Endodermal cell (in vitro differentiated cells): ENCODE measurements around the gene MACROD2. TPM values are rescaled to one million over a fixed set of nuclear protein-coding genes. Genes with fewer than 3 reads are reported as not detected.

Experiments
- DNase-seq: peaks from one replicate; pipeline ENCODE4 v3.0.0-alpha.2; 2017
- H3K27ac ChIP-seq: 2 replicates; pipeline ENCODE4 v1.5.1; 2013; ENCODE audit warnings: mild to moderate bottlenecking, low read depth, low read length, moderate library complexity
- H3K27me3 ChIP-seq: 2 replicates; pipeline ENCODE4 v1.6.1; 2013; ENCODE audit warnings: mild to moderate bottlenecking, low read length, moderate library complexity; ENCODE audit not compliant: insufficient read depth, control insufficient read depth, poor library complexity, severe bottlenecking
- H3K36me3 ChIP-seq: 2 replicates; pipeline ENCODE4 v1.7.0; 2013; ENCODE audit warnings: mild to moderate bottlenecking, low read length, moderate library complexity; ENCODE audit not compliant: control insufficient read depth, insufficient read depth
- H3K4me1 ChIP-seq: one replicate; pipeline ENCODE4 v1.7.0; 2013; ENCODE audit warnings: low read length; ENCODE audit not compliant: control insufficient read depth, insufficient read depth
- H3K4me3 ChIP-seq: 2 replicates; pipeline ENCODE4 v1.5.1; 2013; ENCODE audit warnings: mild to moderate bottlenecking, low read length, moderate library complexity
- H3K9ac ChIP-seq: 2 replicates; pipeline ENCODE4 v1.6.1; 2013; ENCODE audit warnings: mild to moderate bottlenecking, low read length, moderate library complexity; ENCODE audit not compliant: poor library complexity, severe bottlenecking; ENCODE audit errors: extremely low read depth
- H3K9me3 ChIP-seq: 2 replicates; pipeline ENCODE4 v1.6.1; 2013; ENCODE audit warnings: mild to moderate bottlenecking, low read length, moderate library complexity; ENCODE audit not compliant: control insufficient read depth
- H3K27ac Mint-ChIP-seq: 2 replicates; pipeline ENCODE4 v1.8.0; 2020; ENCODE audit warnings: mixed read lengths
- H3K27me3 Mint-ChIP-seq: 2 replicates; pipeline ENCODE4 v1.8.0; 2021; ENCODE audit warnings: mild to moderate bottlenecking, mixed read lengths; ENCODE audit not compliant: insufficient read depth
- H3K36me3 Mint-ChIP-seq: 2 replicates; pipeline ENCODE4 v1.8.0; 2020; ENCODE audit warnings: low read depth, mixed read lengths
- H3K4me1 Mint-ChIP-seq: 2 replicates; pipeline ENCODE4 v1.8.0; 2020; ENCODE audit warnings: mixed read lengths
- H3K4me3 Mint-ChIP-seq: 2 replicates; pipeline ENCODE4 v1.8.0; 2020; ENCODE audit warnings: mild to moderate bottlenecking, moderate library complexity, mixed read lengths
- H3K9me3 Mint-ChIP-seq: 2 replicates; pipeline ENCODE4 v1.8.0; 2020; ENCODE audit warnings: mild to moderate bottlenecking, mixed read lengths
- WGBS, 2 experiments: methylation state at CpG; one replicate each; pipeline versions ENCODE4 v1.1.5 to v1.1.7; 2013; ENCODE audit warnings: missing lambda C conversion rate in 2 of 2, mixed read lengths in 1 of 2; ENCODE audit not compliant: insufficient coverage in 1 of 2, insufficient read length in 1 of 2; 5-methylcytosine and 5-hydroxymethylcytosine counted together
- total RNA-seq, 2 donors: library from RNA; stranded (reverse); fragmentation: NEBNext Ultra II Directional in 1 of 2; extraction: Animal tissue kit (Norgen Biotek cat#: 25700) in 1 of 2; gene quantifications; 2 replicates in 1 of 2; 3 replicates in 1 of 2; pipeline ENCODE4 v1.2.1, GENCODE V29; 2021
- TF ChIP-seq, protein P1 (sequence below): fragments of 200-600 bp; sonication (generic); conservative IDR thresholded peaks from 2 replicates; pipeline ENCODE4 v1.5.0; 2021; ENCODE audit warnings: antibody characterized with exemption, mild to moderate bottlenecking

Gene MACROD2
- total RNA-seq, 2 donors from 2014 or later, result 2.3 to 4.8 TPM

- H3K9me3 Mint-ChIP-seq, result no peaks in the 10 kb centered on the region
- H3K9ac ChIP-seq, result no peak overlapping the region
- no peaks in the 10 kb centered on the region for H3K27me3 ChIP-seq
- H3K4me1 ChIP-seq, result no peaks in the 10 kb centered on the region
- no peaks in the 10 kb centered on the region for H3K27me3 Mint-ChIP-seq
- H3K4me3 ChIP-seq, result no peak overlapping the region
- no peak overlapping the region for H3K4me3 Mint-ChIP-seq
- H3K27ac ChIP-seq, result no peak overlapping the region
- TF ChIP-seq, protein P1, sequence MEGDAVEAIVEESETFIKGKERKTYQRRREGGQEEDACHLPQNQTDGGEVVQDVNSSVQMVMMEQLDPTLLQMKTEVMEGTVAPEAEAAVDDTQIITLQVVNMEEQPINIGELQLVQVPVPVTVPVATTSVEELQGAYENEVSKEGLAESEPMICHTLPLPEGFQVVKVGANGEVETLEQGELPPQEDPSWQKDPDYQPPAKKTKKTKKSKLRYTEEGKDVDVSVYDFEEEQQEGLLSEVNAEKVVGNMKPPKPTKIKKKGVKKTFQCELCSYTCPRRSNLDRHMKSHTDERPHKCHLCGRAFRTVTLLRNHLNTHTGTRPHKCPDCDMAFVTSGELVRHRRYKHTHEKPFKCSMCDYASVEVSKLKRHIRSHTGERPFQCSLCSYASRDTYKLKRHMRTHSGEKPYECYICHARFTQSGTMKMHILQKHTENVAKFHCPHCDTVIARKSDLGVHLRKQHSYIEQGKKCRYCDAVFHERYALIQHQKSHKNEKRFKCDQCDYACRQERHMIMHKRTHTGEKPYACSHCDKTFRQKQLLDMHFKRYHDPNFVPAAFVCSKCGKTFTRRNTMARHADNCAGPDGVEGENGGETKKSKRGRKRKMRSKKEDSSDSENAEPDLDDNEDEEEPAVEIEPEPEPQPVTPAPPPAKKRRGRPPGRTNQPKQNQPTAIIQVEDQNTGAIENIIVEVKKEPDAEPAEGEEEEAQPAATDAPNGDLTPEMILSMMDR, result no peak
- no peaks in the 10 kb centered on the region for H3K36me3 Mint-ChIP-seq
- WGBS, 2 experiments, result 98% methylated on average over 2 of the region's 2 CpGs; no CpG with 5 or more reads in 1 of the 2 experiments
- H3K4me1 Mint-ChIP-seq, result peaks cover 9% of the 10 kb centered on the region
- H3K27ac Mint-ChIP-seq, result no peak overlapping the region
- DNase-seq, result no peak
- no peaks in the 10 kb centered on the region for H3K36me3 ChIP-seq
- H3K9me3 ChIP-seq, result no peaks in the 10 kb centered on the region
Observed at GRCh38 chr20:15476186-15476585, 1480.9 kb downstream of the MACROD2 start.

DNA sequence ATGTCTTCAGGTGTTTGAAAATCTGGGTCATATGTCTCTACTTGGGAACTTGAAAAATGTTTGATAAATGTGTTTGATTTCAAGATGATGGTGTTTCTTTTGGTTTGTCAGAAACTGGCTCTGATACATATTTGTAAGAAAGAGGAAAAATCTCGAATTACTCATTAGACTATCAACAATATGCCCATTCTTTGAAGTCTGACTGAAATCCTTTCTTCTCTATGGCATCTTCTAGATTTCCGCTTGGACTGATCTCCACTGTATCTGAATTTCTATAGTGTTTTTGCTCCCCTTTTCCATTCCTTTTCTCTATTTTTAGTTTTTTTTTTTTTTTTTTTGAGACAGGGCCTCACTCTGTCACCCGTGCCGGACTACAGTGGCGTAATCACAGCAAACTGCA lies 1481.5 kb downstream of the MACROD2 start:
- DNase-seq, result no peak
- no peak overlapping the region for H3K27ac Mint-ChIP-seq
- WGBS, 2 experiments, result 90 to 95% methylated on average over 3 to 5 of the region's 5 CpGs
- Histone ChIP-seq H3K4me3 (no peak overlapping the region), H3K27me3 (no peaks in the 10 kb centered on the region), H3K36me3 (no peaks in the 10 kb centered on the region), H3K9me3 (no peaks in the 10 kb centered on the region), H3K27ac (no peak overlapping the region), H3K4me1 (no peaks in the 10 kb centered on the region), H3K9ac (no peak overlapping the region)
- TF ChIP-seq, protein P1, result no peak
- H3K4me1 Mint-ChIP-seq, result peaks cover 9% of the 10 kb centered on the region
- H3K27me3 Mint-ChIP-seq, result no peaks in the 10 kb centered on the region
- H3K9me3 Mint-ChIP-seq, result no peaks in the 10 kb centered on the region
- no peak overlapping the region for H3K4me3 Mint-ChIP-seq
- no peaks in the 10 kb centered on the region for H3K36me3 Mint-ChIP-seq

DNA sequence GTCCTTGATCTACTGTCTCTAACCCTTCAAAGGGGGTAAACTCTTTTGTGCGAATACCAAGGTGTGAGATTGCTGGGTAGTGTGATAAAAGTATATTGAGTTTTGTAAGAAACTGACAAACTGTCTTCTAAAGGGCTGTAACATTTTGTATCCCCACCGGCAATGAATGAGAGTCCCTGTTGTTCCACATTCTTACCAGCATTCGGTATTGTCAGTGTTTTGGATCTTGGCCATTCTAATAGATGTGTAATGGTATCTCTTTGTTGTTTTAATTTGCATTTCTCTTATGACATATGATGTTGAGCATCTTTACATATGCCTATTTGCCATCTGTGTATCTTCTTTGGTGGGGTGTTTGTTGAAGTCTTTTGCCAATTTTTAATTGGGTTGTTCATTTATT lies 1487.2 kb downstream of the MACROD2 start:
- Histone ChIP-seq H3K4me3 (no peak overlapping the region), H3K9me3 (no peaks in the 10 kb centered on the region), H3K27me3 (no peaks in the 10 kb centered on the region), H3K4me1 (peaks cover 4% of the 10 kb centered on the region), H3K9ac (no peak overlapping the region), H3K27ac (no peak overlapping the region), H3K36me3 (no peaks in the 10 kb centered on the region)
- H3K4me3 Mint-ChIP-seq, result no peak overlapping the region
- no peaks in the 10 kb centered on the region for H3K9me3 Mint-ChIP-seq
- H3K36me3 Mint-ChIP-seq, result no peaks in the 10 kb centered on the region
- DNase-seq, result no peak
- TF ChIP-seq, protein P1, result peak; percentile 65
- H3K27me3 Mint-ChIP-seq, result no peaks in the 10 kb centered on the region
- no peak overlapping the region for H3K27ac Mint-ChIP-seq
- 71 to 84% methylated on average over 3 of the region's 3 CpGs for WGBS, 2 experiments
- H3K4me1 Mint-ChIP-seq, result peaks cover 20% of the 10 kb centered on the region
